Adipocyte (in vitro differentiated cells): ENCODE results near the gene MGA.

Source experiments
- DNase-seq: peaks from one replicate; pipeline ENCODE4 v3.0.0-alpha.2; 2015; ENCODE audit warnings: low read depth
- H3K27me3 ChIP-seq: replicated peaks from 2 replicates; pipeline ENCODE4 v1.7.0; 2013; ENCODE audit warnings: mild to moderate bottlenecking, low read length, moderate library complexity; ENCODE audit not compliant: control insufficient read depth, insufficient read depth
- H3K36me3 ChIP-seq: 2 replicates; pipeline ENCODE4 v1.7.0; 2013; ENCODE audit warnings: low read length, mild to moderate bottlenecking, moderate library complexity; ENCODE audit not compliant: control insufficient read depth, insufficient read depth, severe bottlenecking
- H3K4me1 ChIP-seq: 2 replicates; pipeline ENCODE4 v1.7.0; 2013; ENCODE audit warnings: mild to moderate bottlenecking, low read length, moderate library complexity; ENCODE audit not compliant: control insufficient read depth, insufficient read depth
- H3K4me3 ChIP-seq: 2 replicates; pipeline ENCODE4 v1.7.0; 2013; ENCODE audit warnings: mild to moderate bottlenecking, low read length, moderate library complexity
- H3K9ac ChIP-seq: 2 replicates; pipeline ENCODE4 v1.7.0; 2013; ENCODE audit warnings: mild to moderate bottlenecking, low read length, moderate library complexity
- H3K9me3 ChIP-seq: 2 replicates; pipeline ENCODE4 v1.7.0; 2013; ENCODE audit warnings: mild to moderate bottlenecking, low read length, moderate library complexity; ENCODE audit not compliant: control insufficient read depth

MGA gene

GRCh38 chr15:41788262-41788661, 128.1 kb downstream of the MGA start:
- Histone ChIP-seq H3K9ac (no peak overlapping the region), H3K36me3 (no peaks in the 10 kb centered on the region), H3K4me3 (no peak overlapping the region), H3K9me3 (no peaks in the 10 kb centered on the region), H3K4me1 (peaks cover 22% of the 10 kb centered on the region), H3K27me3 (no peaks in the 10 kb centered on the region)
- DNase-seq = no peak

- Histone ChIP-seq H3K4me3 (no peak overlapping the region), H3K36me3 (no peaks in the 10 kb centered on the region), H3K4me1 (peaks cover 22% of the 10 kb centered on the region), H3K9ac (no peak overlapping the region), H3K27me3 (no peaks in the 10 kb centered on the region), H3K9me3 (no peaks in the 10 kb centered on the region)
- DNase-seq = no peak
Measured at GRCh38 chr15:41789236-41789635, 129.0 kb downstream of the MGA start.

- H3K4me1 ChIP-seq = peaks cover 22% of the 10 kb centered on the region
- no peak for DNase-seq
Measured at GRCh38 chr15:41789662-41790061, 129.5 kb downstream of the MGA start.

GRCh38 chr15:41790169-41790568, 130.0 kb downstream of the MGA start:
- peaks cover 22% of the 10 kb centered on the region for H3K4me1 ChIP-seq
- no peak for DNase-seq
- H3K36me3 ChIP-seq = no peaks in the 10 kb centered on the region

More at GRCh38 chr15:41789662-41790061, 129.5 kb downstream of the MGA start:
- H3K36me3 ChIP-seq = no peaks in the 10 kb centered on the region
- H3K9ac ChIP-seq = no peak overlapping the region
- no peaks in the 10 kb centered on the region for H3K27me3 ChIP-seq
- H3K9me3 ChIP-seq = no peaks in the 10 kb centered on the region
- H3K4me3 ChIP-seq = no peak overlapping the region

GRCh38 chr15:41790756-41791546, 130.7 kb downstream of the MGA start:
- Histone ChIP-seq H3K4me1 (peaks cover 24% of the 10 kb centered on the region), H3K36me3 (no peaks in the 10 kb centered on the region), H3K9me3 (no peaks in the 10 kb centered on the region), H3K4me3 (peak overlapping the region; percentile 44), H3K9ac (no peak overlapping the region), H3K27me3 (no peaks in the 10 kb centered on the region)
- peak; percentile 59 for DNase-seq

More at GRCh38 chr15:41790169-41790568, 130.0 kb downstream of the MGA start:
- Histone ChIP-seq H3K27me3 (no peaks in the 10 kb centered on the region), H3K9ac (no peak overlapping the region), H3K4me3 (no peak overlapping the region), H3K9me3 (no peaks in the 10 kb centered on the region)

- Histone ChIP-seq H3K27me3 (no peaks in the 10 kb centered on the region), H3K9me3 (no peaks in the 10 kb centered on the region), H3K4me1 (peaks cover 28% of the 10 kb centered on the region), H3K36me3 (no peaks in the 10 kb centered on the region), H3K4me3 (no peak overlapping the region), H3K9ac (no peak overlapping the region)
- no peak for DNase-seq
Measured at GRCh38 chr15:41791547-41791937, 131.3 kb downstream of the MGA start.

- H3K4me1 ChIP-seq = peaks cover 32% of the 10 kb centered on the region
- no peak for DNase-seq
Measured at GRCh38 chr15:41792000-41792637, 131.9 kb downstream of the MGA start.

GRCh38 chr15:41794081-41794480, 133.9 kb downstream of the MGA start:
- Histone ChIP-seq H3K27me3 (no peaks in the 10 kb centered on the region), H3K9ac (no peak overlapping the region), H3K9me3 (no peaks in the 10 kb centered on the region), H3K36me3 (no peaks in the 10 kb centered on the region), H3K4me3 (no peak overlapping the region), H3K4me1 (peaks cover 41% of the 10 kb centered on the region)
- peak; percentile 77 for DNase-seq

More at GRCh38 chr15:41792000-41792637, 131.9 kb downstream of the MGA start:
- no peaks in the 10 kb centered on the region for H3K27me3 ChIP-seq
- H3K4me3 ChIP-seq = no peak overlapping the region
- no peaks in the 10 kb centered on the region for H3K36me3 ChIP-seq
- H3K9me3 ChIP-seq = no peaks in the 10 kb centered on the region
- H3K9ac ChIP-seq = no peak overlapping the region

- no peaks in the 10 kb centered on the region for H3K27me3 ChIP-seq
- no peak overlapping the region for H3K4me3 ChIP-seq
- H3K4me1 ChIP-seq = peaks cover 27% of the 10 kb centered on the region
- peaks cover 6% of the 10 kb centered on the region for H3K36me3 ChIP-seq
- peak overlapping the region; percentile 19 for H3K9ac ChIP-seq
- H3K9me3 ChIP-seq = no peaks in the 10 kb centered on the region
- peak; percentile 91 for DNase-seq
Measured at GRCh38 chr15:41795996-41796856, 136.0 kb downstream of the MGA start.

- Histone ChIP-seq H3K27me3 (no peaks in the 10 kb centered on the region), H3K9ac (peak overlapping the region; percentile 19), H3K4me3 (no peak overlapping the region), H3K9me3 (no peaks in the 10 kb centered on the region), H3K4me1 (peaks cover 23% of the 10 kb centered on the region), H3K36me3 (peaks cover 11% of the 10 kb centered on the region)
- DNase-seq = peak; percentile 44
Measured at GRCh38 chr15:41797201-41797944, 137.2 kb downstream of the MGA start.
